Measurements from ENCODE around the gene TKTL1. TPM values are rescaled to one million over a fixed set of nuclear protein-coding genes. Genes with fewer than 3 reads are reported as not detected.

The TKTL1 gene
- total RNA-seq, 1 experiment from 2014 or later, result not detected

GRCh38 chrX:154307202-154307601, 11.6 kb downstream of the TKTL1 start:
- H3K4me1 ChIP-seq (ENCODE audit: control insufficient read depth, insufficient read depth, low read length), result no peaks in the 10 kb centered on the region
- in situ Hi-C loops (cut with HindIII; ENCODE audit: low pct_unique_long_range_greater_than_20kb, low sequenced_read_pairs), result no loop called here
- no TSS peak for BruUV-seq (replicated peaks)
- H3K36me3 ChIP-seq (ENCODE audit: control insufficient read depth, insufficient read depth, low read length), result no peaks in the 10 kb centered on the region
- intact Hi-C loops (cut with micrococcal nuclease; ENCODE audit: unreplicated experiment), result no loop called here
- CTCF ChIA-PET, result interaction anchor here (0.6 kb wide), 1 partner anchor 290 kb away, joined by 10 read pairs; no protein-coding TSS in a partner anchor
- DNase-seq (ENCODE audit: low read depth, low spot score) (no peak), ATAC-seq (no peak)
- TF ChIP-seq, protein P1, sequence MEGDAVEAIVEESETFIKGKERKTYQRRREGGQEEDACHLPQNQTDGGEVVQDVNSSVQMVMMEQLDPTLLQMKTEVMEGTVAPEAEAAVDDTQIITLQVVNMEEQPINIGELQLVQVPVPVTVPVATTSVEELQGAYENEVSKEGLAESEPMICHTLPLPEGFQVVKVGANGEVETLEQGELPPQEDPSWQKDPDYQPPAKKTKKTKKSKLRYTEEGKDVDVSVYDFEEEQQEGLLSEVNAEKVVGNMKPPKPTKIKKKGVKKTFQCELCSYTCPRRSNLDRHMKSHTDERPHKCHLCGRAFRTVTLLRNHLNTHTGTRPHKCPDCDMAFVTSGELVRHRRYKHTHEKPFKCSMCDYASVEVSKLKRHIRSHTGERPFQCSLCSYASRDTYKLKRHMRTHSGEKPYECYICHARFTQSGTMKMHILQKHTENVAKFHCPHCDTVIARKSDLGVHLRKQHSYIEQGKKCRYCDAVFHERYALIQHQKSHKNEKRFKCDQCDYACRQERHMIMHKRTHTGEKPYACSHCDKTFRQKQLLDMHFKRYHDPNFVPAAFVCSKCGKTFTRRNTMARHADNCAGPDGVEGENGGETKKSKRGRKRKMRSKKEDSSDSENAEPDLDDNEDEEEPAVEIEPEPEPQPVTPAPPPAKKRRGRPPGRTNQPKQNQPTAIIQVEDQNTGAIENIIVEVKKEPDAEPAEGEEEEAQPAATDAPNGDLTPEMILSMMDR (IDR thresholded peaks at IDR 0.05), result no peak
- TF ChIP-seq SIN3A (IDR thresholded peaks at IDR 0.05; ENCODE audit: borderline replicate concordance, insufficient read depth, low read depth, low read length), result no peak
- no peak for TF ChIP-seq TCF7L2 (IDR thresholded peaks at IDR 0.05; ENCODE audit: low read depth, low read length)
- TF ChIP-seq POLR2AphosphoS5 (IDR thresholded peaks at IDR 0.05; ENCODE audit: low read depth, low read length), result no peak
- TF ChIP-seq, protein P2, sequence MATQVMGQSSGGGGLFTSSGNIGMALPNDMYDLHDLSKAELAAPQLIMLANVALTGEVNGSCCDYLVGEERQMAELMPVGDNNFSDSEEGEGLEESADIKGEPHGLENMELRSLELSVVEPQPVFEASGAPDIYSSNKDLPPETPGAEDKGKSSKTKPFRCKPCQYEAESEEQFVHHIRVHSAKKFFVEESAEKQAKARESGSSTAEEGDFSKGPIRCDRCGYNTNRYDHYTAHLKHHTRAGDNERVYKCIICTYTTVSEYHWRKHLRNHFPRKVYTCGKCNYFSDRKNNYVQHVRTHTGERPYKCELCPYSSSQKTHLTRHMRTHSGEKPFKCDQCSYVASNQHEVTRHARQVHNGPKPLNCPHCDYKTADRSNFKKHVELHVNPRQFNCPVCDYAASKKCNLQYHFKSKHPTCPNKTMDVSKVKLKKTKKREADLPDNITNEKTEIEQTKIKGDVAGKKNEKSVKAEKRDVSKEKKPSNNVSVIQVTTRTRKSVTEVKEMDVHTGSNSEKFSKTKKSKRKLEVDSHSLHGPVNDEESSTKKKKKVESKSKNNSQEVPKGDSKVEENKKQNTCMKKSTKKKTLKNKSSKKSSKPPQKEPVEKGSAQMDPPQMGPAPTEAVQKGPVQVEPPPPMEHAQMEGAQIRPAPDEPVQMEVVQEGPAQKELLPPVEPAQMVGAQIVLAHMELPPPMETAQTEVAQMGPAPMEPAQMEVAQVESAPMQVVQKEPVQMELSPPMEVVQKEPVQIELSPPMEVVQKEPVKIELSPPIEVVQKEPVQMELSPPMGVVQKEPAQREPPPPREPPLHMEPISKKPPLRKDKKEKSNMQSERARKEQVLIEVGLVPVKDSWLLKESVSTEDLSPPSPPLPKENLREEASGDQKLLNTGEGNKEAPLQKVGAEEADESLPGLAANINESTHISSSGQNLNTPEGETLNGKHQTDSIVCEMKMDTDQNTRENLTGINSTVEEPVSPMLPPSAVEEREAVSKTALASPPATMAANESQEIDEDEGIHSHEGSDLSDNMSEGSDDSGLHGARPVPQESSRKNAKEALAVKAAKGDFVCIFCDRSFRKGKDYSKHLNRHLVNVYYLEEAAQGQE (IDR thresholded peaks at IDR 0.05; ENCODE audit: insufficient read depth in 1 of 2, low read depth in 2 of 2, low read length in 1 of 2), result no peak
- no peaks in the 10 kb centered on the region for H3K9me3 ChIP-seq (ENCODE audit: control insufficient read depth, insufficient read depth, low read depth, low read length)
- H3K27ac ChIP-seq (ENCODE audit: low read length), result no peak overlapping the region
- no peak overlapping the region for H3K4me3 ChIP-seq (ENCODE audit: low read depth in 2 of 2, low read length in 2 of 2)
- no peaks in the 10 kb centered on the region for H3K27me3 ChIP-seq (ENCODE audit: control insufficient read depth, insufficient read depth, low read length)
- POLR2A ChIA-PET, result no interaction called here

GRCh38 chrX:154308108-154308946, 12.7 kb downstream of the TKTL1 start:
- Histone ChIP-seq H3K4me3 (ENCODE audit: low read depth in 2 of 2, low read length in 2 of 2) (no peak overlapping the region), H3K27me3 (ENCODE audit: control insufficient read depth, insufficient read depth, low read length) (no peaks in the 10 kb centered on the region), H3K27ac (ENCODE audit: low read length) (no peak overlapping the region), H3K4me1 (ENCODE audit: control insufficient read depth, insufficient read depth, low read length) (no peaks in the 10 kb centered on the region), H3K36me3 (ENCODE audit: control insufficient read depth, insufficient read depth, low read length) (no peaks in the 10 kb centered on the region), H3K9me3 (ENCODE audit: control insufficient read depth, insufficient read depth, low read depth, low read length) (no peaks in the 10 kb centered on the region)
- BruUV-seq (replicated peaks), result no TSS peak
- CTCF ChIA-PET, result no interaction called here
- DNase-seq (ENCODE audit: low read depth, low spot score) (peak; percentile 36), ATAC-seq (peak; percentile 66; the same call in 1 of the 2 replicates)
- intact Hi-C loops (cut with micrococcal nuclease; ENCODE audit: unreplicated experiment), result no loop called here
- TF ChIP-seq TCF7L2 (IDR thresholded peaks at IDR 0.05; ENCODE audit: low read depth, low read length), result no peak
- TF ChIP-seq, protein P1 (IDR thresholded peaks at IDR 0.05), result peak; percentile 84
- POLR2A ChIA-PET, result no interaction called here
- in situ Hi-C loops (cut with HindIII; ENCODE audit: low pct_unique_long_range_greater_than_20kb, low sequenced_read_pairs), result no loop called here

Measured in Panc1 (cell line).